H1 (cell line): ENCODE data around the gene SRRM5. TPM values are rescaled to one million over a fixed set of nuclear protein-coding genes. Genes with fewer than 3 reads are reported as not detected.

Experiments used
- CTCF ChIA-PET: fragments of 300-600 bp; sonication (Branson Sonifier 250); formaldehyde crosslinking; loops from one replicate; lab custom pipeline; 2021; ENCODE audit not compliant: partially characterized antibody; lab: Charles Lee
- POLR2A ChIA-PET: fragments of 300-600 bp; sonication (Branson Sonifier 250); formaldehyde crosslinking; loops from one replicate; lab custom pipeline; 2021; ENCODE audit warnings: inconsistent platforms; ENCODE audit not compliant: partially characterized antibody; lab: Charles Lee
- DNase-seq, 2 experiments: peaks; one replicate each; pipeline versions ENCODE4 v3.0.0 to v3.0.0-alpha.2; 2010 to 2022; ENCODE audit warnings: low spot score in 2 of 2, low read depth in 1 of 2, mixed read lengths in 1 of 2
- FAIRE-seq: peaks from 2 replicates; lab custom pipeline; 2011; peaks lifted over from hg19 to GRCh38; lab: Jason Lieb, UNC
- H2AFZ ChIP-seq: 2 replicates; pipeline ENCODE4 v1.8.1; 2012; ENCODE audit warnings: low read length, inconsistent platforms
- H2AK5ac ChIP-seq: 2 replicates; pipeline ENCODE4 v1.6.1; 2013; ENCODE audit warnings: low read depth, low read length
- H2BK120ac ChIP-seq: replicated peaks from 2 replicates; pipeline ENCODE3; 2013; ENCODE audit warnings: low read depth, low read length, inconsistent platforms
- H2BK12ac ChIP-seq: 2 replicates; pipeline ENCODE4 v1.6.1; 2013; ENCODE audit warnings: low read depth, low read length
- H2BK15ac ChIP-seq: 2 replicates; pipeline ENCODE4 v1.6.1; 2013; ENCODE audit warnings: low read length
- H2BK20ac ChIP-seq: 2 replicates; pipeline ENCODE4 v1.6.1; 2013; ENCODE audit warnings: low read length
- H2BK5ac ChIP-seq: 2 replicates; pipeline ENCODE4 v1.6.1; 2013; ENCODE audit warnings: low read depth, low read length
- H3K14ac ChIP-seq: 2 replicates; pipeline ENCODE4 v1.6.1; 2013; ENCODE audit warnings: inconsistent platforms; ENCODE audit not compliant: insufficient read length
- H3K18ac ChIP-seq: 2 replicates; pipeline ENCODE4 v1.6.1; 2013; ENCODE audit warnings: low read length; ENCODE audit errors: extremely low read depth
- H3K23ac ChIP-seq: 2 replicates; pipeline ENCODE4 v1.6.1; 2013; ENCODE audit warnings: inconsistent platforms; ENCODE audit not compliant: insufficient read length
- H3K23me2 ChIP-seq: 2 replicates; pipeline ENCODE4 v1.6.1; 2013; ENCODE audit warnings: low read depth, low read length
- H3K27ac ChIP-seq: 2 replicates; pipeline ENCODE4 v1.6.1; 2011; ENCODE audit warnings: low read depth, low read length, inconsistent platforms
- H3K27me3 ChIP-seq, 4 experiments: replicated peaks in 1 of 4; 1 replicate in 1 of 4; 2 replicates in 3 of 4; pipeline versions ENCODE4 v1.6.1 to v1.8.1; 2011 to 2013; ENCODE audit warnings: low read length in 3 of 4, mild to moderate bottlenecking in 3 of 4, inconsistent platforms in 2 of 4, mixed read lengths in 2 of 4, moderate library complexity in 1 of 4; ENCODE audit not compliant: control insufficient read depth in 3 of 4, insufficient read depth in 3 of 4; ENCODE audit errors: extremely low read depth in 1 of 4
- H3K36me3 ChIP-seq, 4 experiments: 2 replicates each; pipeline versions ENCODE4 v1.6.1 to v1.8.1; 2011 to 2013; ENCODE audit warnings: mild to moderate bottlenecking in 4 of 4, low read length in 3 of 4, moderate library complexity in 2 of 4, control low read depth in 1 of 4, inconsistent platforms in 1 of 4; ENCODE audit not compliant: insufficient read depth in 4 of 4, control insufficient read depth in 2 of 4
- H3K4ac ChIP-seq: replicated peaks from 2 replicates; pipeline ENCODE3; 2013; ENCODE audit warnings: low read length, low read depth, mixed read lengths, inconsistent platforms; ENCODE audit not compliant: insufficient read length
- H3K4me1 ChIP-seq, 4 experiments: replicated peaks in 1 of 4; 1 replicate in 1 of 4; 2 replicates in 3 of 4; pipeline versions ENCODE4 v1.6.1 to v1.8.1; 2011 to 2013; ENCODE audit warnings: low read length in 3 of 4, inconsistent platforms in 2 of 4, mixed read lengths in 1 of 4; ENCODE audit not compliant: insufficient read depth in 4 of 4, control insufficient read depth in 3 of 4
- H3K4me2 ChIP-seq, 2 experiments: 2 replicates each; pipeline versions ENCODE4 v1.6.1 to v1.8.1; 2011 to 2013; ENCODE audit warnings: low read depth in 2 of 2, low read length in 2 of 2, control low read depth in 1 of 2, inconsistent platforms in 1 of 2, mild to moderate bottlenecking in 1 of 2; ENCODE audit not compliant: insufficient read depth in 1 of 2
- H3K4me3 ChIP-seq, 4 experiments: fragments of 200-600, 300-600 bp in 1 of 4; sonication (generic), shearing (Covaris generic), sonication (Bioruptor Twin) in 1 of 4; 2 replicates each; pipeline versions ENCODE4 v1.5.1 to v1.8.1; 2011 to 2016; ENCODE audit warnings: low read length in 4 of 4, low read depth in 3 of 4, control low read depth in 2 of 4, inconsistent platforms in 2 of 4, mild to moderate bottlenecking in 2 of 4, mixed read lengths in 1 of 4, moderate library complexity in 1 of 4; ENCODE audit not compliant: insufficient read depth in 2 of 4; ENCODE audit errors: extremely low read depth in 1 of 4
- H3K56ac ChIP-seq: replicated peaks from 2 replicates; pipeline ENCODE3; 2013; ENCODE audit warnings: low read depth, mild to moderate bottlenecking, mixed read lengths, low read length, inconsistent platforms; ENCODE audit not compliant: insufficient read length
- H3K79me1 ChIP-seq: 2 replicates; pipeline ENCODE4 v1.6.1; 2013; ENCODE audit warnings: low read depth, low read length, control low read depth
- H3K79me2 ChIP-seq, 2 experiments: 2 replicates each; pipeline versions ENCODE4 v1.6.1 to v1.8.1; 2012 to 2013; ENCODE audit warnings: low read length in 2 of 2, mild to moderate bottlenecking in 2 of 2, inconsistent platforms in 1 of 2; ENCODE audit not compliant: insufficient read depth in 2 of 2, control insufficient read depth in 1 of 2
- H3K9ac ChIP-seq, 4 experiments: replicated peaks in 1 of 4; 1 replicate in 1 of 4; 2 replicates in 3 of 4; pipeline versions ENCODE4 v1.6.1 to v1.8.1; 2011 to 2013; ENCODE audit warnings: low read depth in 3 of 4, low read length in 3 of 4, control low read depth in 2 of 4, mild to moderate bottlenecking in 2 of 4, moderate library complexity in 2 of 4, inconsistent platforms in 1 of 4; ENCODE audit errors: extremely low read depth in 1 of 4
- H3K9me3 ChIP-seq, 2 experiments: 2 replicates each; pipeline versions ENCODE4 v1.6.1 to v1.8.1; 2012 to 2013; ENCODE audit warnings: mild to moderate bottlenecking in 2 of 2, moderate library complexity in 2 of 2, control low read depth in 1 of 2, inconsistent platforms in 1 of 2, low read depth in 1 of 2, low read length in 1 of 2, mixed read lengths in 1 of 2; ENCODE audit not compliant: insufficient read depth in 2 of 2
- H4K20me1 ChIP-seq, 2 experiments: replicated peaks in 1 of 2; 2 replicates each; pipeline versions ENCODE3 to v1.8.1; 2011 to 2013; ENCODE audit warnings: inconsistent platforms in 2 of 2, low read length in 2 of 2, mild to moderate bottlenecking in 1 of 2; ENCODE audit not compliant: insufficient read depth in 2 of 2, control insufficient read depth in 1 of 2
- H4K5ac ChIP-seq: 2 replicates; pipeline ENCODE4 v1.6.1; 2013; ENCODE audit warnings: low read length, low read depth, mixed read lengths, inconsistent platforms; ENCODE audit not compliant: insufficient read length
- H4K8ac ChIP-seq: 2 replicates; pipeline ENCODE4 v1.8.0; 2013; ENCODE audit warnings: mild to moderate bottlenecking, moderate library complexity, low read length, inconsistent platforms; ENCODE audit not compliant: insufficient read depth; ENCODE audit errors: extremely low read depth
- H4K91ac ChIP-seq: replicated peaks from 2 replicates; pipeline ENCODE3; 2013; ENCODE audit warnings: low read length, mixed read lengths, inconsistent platforms; ENCODE audit not compliant: insufficient read length
- ATF2 ChIP-seq: IDR thresholded peaks from 2 replicates; pipeline ENCODE4 v1.6.1; 2012; ENCODE audit warnings: low read length, inconsistent platforms
- BCL11A ChIP-seq, 2 experiments: IDR thresholded peaks; one replicate each; pipeline ENCODE4 v1.6.1; 2011; ENCODE audit warnings: low read depth in 2 of 2, low read length in 2 of 2, mild to moderate bottlenecking in 2 of 2
- E2F6 ChIP-seq: IDR thresholded peaks from 2 replicates; pipeline ENCODE4 v1.6.1; 2012; ENCODE audit warnings: inconsistent platforms
- EP300 ChIP-seq, 2 experiments: IDR thresholded peaks; 1 replicate in 1 of 2; 2 replicates in 1 of 2; pipeline ENCODE4 v1.6.1; 2011 to 2012; ENCODE audit warnings: low read depth in 2 of 2, low read length in 2 of 2, mild to moderate bottlenecking in 2 of 2, borderline replicate concordance in 1 of 2, inconsistent platforms in 1 of 2, moderate library complexity in 1 of 2
- JUN ChIP-seq: IDR thresholded peaks from 2 replicates; pipeline ENCODE4 v1.6.1; 2011; ENCODE audit warnings: low read depth, mild to moderate bottlenecking, improper control_type of control experiment, low read length
- MAX ChIP-seq: IDR thresholded peaks from 2 replicates; pipeline ENCODE4 v1.6.1; 2012; ENCODE audit warnings: inconsistent platforms
- NANOG ChIP-seq: IDR thresholded peaks from 2 replicates; pipeline ENCODE4 v1.6.1; 2011; ENCODE audit warnings: low read length, low read depth, mild to moderate bottlenecking, inconsistent platforms; ENCODE audit not compliant: insufficient read depth, poor library complexity, severe bottlenecking
- POLR2A ChIP-seq, 2 experiments: IDR thresholded peaks; 1 replicate in 1 of 2; 2 replicates in 1 of 2; pipeline ENCODE4 v1.6.1; 2011; ENCODE audit warnings: low read depth in 2 of 2, low read length in 2 of 2, mild to moderate bottlenecking in 2 of 2; ENCODE audit errors: control extremely low read depth in 1 of 2
- SRF ChIP-seq: IDR thresholded peaks from 2 replicates; pipeline ENCODE4 v1.6.1; 2011; ENCODE audit warnings: mild to moderate bottlenecking, low read depth, low read length, moderate library complexity
- WGBS, 2 experiments: shearing (Covaris generic) in 1 of 2; methylation state at CpG; one replicate each; pipeline versions ENCODE4 v1.1.6 to v1.1.7; 2013 to 2015; ENCODE audit warnings: low lambda C conversion rate in 2 of 2, mixed read lengths in 2 of 2, inconsistent platforms in 1 of 2, low coverage in 1 of 2, missing lambda C conversion rate in 1 of 2; ENCODE audit not compliant: insufficient replicate concordance in 2 of 2, insufficient coverage in 1 of 2, insufficient read length in 1 of 2; ENCODE audit errors: extremely low coverage in 1 of 2, missing lambda C conversion rate in 1 of 2; 5-methylcytosine and 5-hydroxymethylcytosine counted together
- polyA plus RNA-seq, 7 experiments: library from polyadenylated mRNA; depleted of rRNA in 3 of 7; stranded (reverse) in 5 of 7; unstranded in 2 of 7; fragments of >200 nt in 5 of 7; fragments of 200-250 nt in 2 of 7; gene quantifications; 1 replicate in 5 of 7; 2 replicates in 1 of 7; 4 replicates in 1 of 7; pipeline versions ENCODE4 v1.2.1 to v1.2.3, GENCODE V29; 2011 to 2013; ENCODE audit warnings: missing spikeins in 2 of 7, mixed read lengths in 2 of 7
- total RNA-seq: library from RNA; stranded (reverse); fragmentation: NEBNext Ultra II Directional; extraction: Animal tissue kit (Norgen Biotek cat#: 25700); gene quantifications from 2 replicates; pipeline ENCODE4 v1.2.1, GENCODE V29; 2021

SRRM5 gene
- total and polyA plus RNA-seq, 2 of the 8 experiments (the other 6 are each of a cell fraction or from before 2014, with no cell fraction given), result 0.06 to 0.11 TPM

GRCh38 chr19:43605875-43606568, 5.9 kb upstream of the SRRM5 start:
- WGBS, 2 experiments, result 88% methylated on average over 7 of the region's 7 CpGs; no CpG with 5 or more reads in 1 of the 2 experiments
- no peak overlapping the region for H4K5ac ChIP-seq
- no peak overlapping the region for H3K4me2 ChIP-seq
- DNase-seq (no peak), FAIRE-seq (no peak)
- no peaks in the 10 kb centered on the region for H3K27me3 ChIP-seq
- peaks cover 0 to 3% (median 0%) of the 10 kb centered on the region in 4 experiments; a peak in 4 of 8 replicates for H3K36me3 ChIP-seq
- no peak overlapping the region for H3K9ac ChIP-seq
- no peak overlapping the region for H2AK5ac ChIP-seq
- ChIA-PET POLR2A (interaction anchor here (1.3 to 3.4 kb wide), 3 partner anchors 9 to 17 kb away, joined by 5 to 17 read pairs (median 5); partner anchors contain the start of genes IRGQ and ZNF576), CTCF (interaction anchor here (0.6 to 2.1 kb wide), 8 partner anchors 9 to 70 kb away, joined by 3 to 9 read pairs (median 4); partner anchors contain the start of genes IRGQ and ZNF576)
- no peaks in the 10 kb centered on the region for H3K79me1 ChIP-seq
- H3K18ac ChIP-seq, result no peak overlapping the region
- no peak overlapping the region for H3K23ac ChIP-seq
- no peak overlapping the region for H3K14ac ChIP-seq
- no peak overlapping the region for H3K56ac ChIP-seq
- no peak overlapping the region for H3K27ac ChIP-seq
- no peak overlapping the region for H2BK12ac ChIP-seq
- no peak overlapping the region for H2BK15ac ChIP-seq
- no peaks in the 10 kb centered on the region for H3K4me1 ChIP-seq
- H2BK120ac ChIP-seq, result no peak overlapping the region
- no peaks in the 10 kb centered on the region; the same call in 1 of the 2 replicates for H3K23me2 ChIP-seq
- H2AFZ ChIP-seq, result no peak overlapping the region
- H3K79me2 ChIP-seq, result no peaks in the 10 kb centered on the region
- no peak overlapping the region for H4K8ac ChIP-seq
- H3K9me3 ChIP-seq, result no peaks in the 10 kb centered on the region
- no peak overlapping the region for H3K4ac ChIP-seq
- H3K4me3 ChIP-seq, result no peak overlapping the region
- no peak overlapping the region for H2BK5ac ChIP-seq
- no peak overlapping the region for H4K91ac ChIP-seq
- H2BK20ac ChIP-seq, result no peak overlapping the region
- H4K20me1 ChIP-seq, result peaks cover 0 to 7% of the 10 kb centered on the region in 2 experiments
- no peak for TF ChIP-seq E2F6
- no peak for TF ChIP-seq BCL11A (IDR thresholded peaks at IDR 0.05; ENCODE audit: low read depth in 2 of 2, low read length in 2 of 2)
- TF ChIP-seq MAX, result no peak
- no peak for TF ChIP-seq SRF
- TF ChIP-seq POLR2A (IDR thresholded peaks at IDR 0.05; ENCODE audit: control extremely low read depth in 1 of 2, low read depth in 2 of 2, low read length in 2 of 2), result no peak
- TF ChIP-seq JUN, result no peak
- no peak for TF ChIP-seq ATF2
- TF ChIP-seq EP300 (IDR thresholded peaks at IDR 0.05; ENCODE audit: borderline replicate concordance in 1 of 2, low read depth in 2 of 2, low read length in 2 of 2), result no peak
- TF ChIP-seq NANOG, result no peak
